HG03108 (cell line): ENCODE results near the gene DGAT2.

ENCODE experiments used
- ATAC-seq: cut with Tn5 transposase; IDR thresholded peaks from one replicate; pipeline ENCODE4 v1.9.1; 2021; ENCODE audit warnings: moderate library complexity; ENCODE audit not compliant: unreplicated experiment

DGAT2 gene

GRCh38 chr11:75822541-75822940 lies 54.0 kb downstream of the DGAT2 start:
- no peak for ATAC-seq

GRCh38 chr11:75823415-75823814 lies 54.8 kb downstream of the DGAT2 start:
- ATAC-seq, result no peak

GRCh38 chr11:75823946-75824345 lies 55.4 kb downstream of the DGAT2 start:
- no peak for ATAC-seq

GRCh38 chr11:75826461-75827230 lies 58.1 kb downstream of the DGAT2 start:
- ATAC-seq, result no peak

GRCh38 chr11:75827562-75827961 lies 59.0 kb downstream of the DGAT2 start:
- no peak for ATAC-seq

- ATAC-seq, result no peak
Measured at GRCh38 chr11:75831915-75832502, 63.4 kb downstream of the DGAT2 start.

- no peak for ATAC-seq
Measured at GRCh38 chr11:75834728-75835127, 66.2 kb downstream of the DGAT2 start.

GRCh38 chr11:75836417-75836816 lies 67.8 kb downstream of the DGAT2 start:
- no peak for ATAC-seq

- no peak for ATAC-seq
Measured at GRCh38 chr11:75839851-75840250, 71.3 kb downstream of the DGAT2 start.

GRCh38 chr11:75840522-75840921 lies 71.9 kb downstream of the DGAT2 start:
- no peak for ATAC-seq

GRCh38 chr11:75841739-75842138 lies 73.2 kb downstream of the DGAT2 start:
- no peak for ATAC-seq

- no peak for ATAC-seq
Measured at GRCh38 chr11:75845324-75845723, 76.7 kb downstream of the DGAT2 start.

GRCh38 chr11:75849894-75850293 lies 81.3 kb downstream of the DGAT2 start:
- no peak for ATAC-seq

- ATAC-seq, result no peak
Measured at GRCh38 chr11:75850787-75851186, 82.2 kb downstream of the DGAT2 start.
